ENCODE measurements around the gene MVB12B.

DNA sequence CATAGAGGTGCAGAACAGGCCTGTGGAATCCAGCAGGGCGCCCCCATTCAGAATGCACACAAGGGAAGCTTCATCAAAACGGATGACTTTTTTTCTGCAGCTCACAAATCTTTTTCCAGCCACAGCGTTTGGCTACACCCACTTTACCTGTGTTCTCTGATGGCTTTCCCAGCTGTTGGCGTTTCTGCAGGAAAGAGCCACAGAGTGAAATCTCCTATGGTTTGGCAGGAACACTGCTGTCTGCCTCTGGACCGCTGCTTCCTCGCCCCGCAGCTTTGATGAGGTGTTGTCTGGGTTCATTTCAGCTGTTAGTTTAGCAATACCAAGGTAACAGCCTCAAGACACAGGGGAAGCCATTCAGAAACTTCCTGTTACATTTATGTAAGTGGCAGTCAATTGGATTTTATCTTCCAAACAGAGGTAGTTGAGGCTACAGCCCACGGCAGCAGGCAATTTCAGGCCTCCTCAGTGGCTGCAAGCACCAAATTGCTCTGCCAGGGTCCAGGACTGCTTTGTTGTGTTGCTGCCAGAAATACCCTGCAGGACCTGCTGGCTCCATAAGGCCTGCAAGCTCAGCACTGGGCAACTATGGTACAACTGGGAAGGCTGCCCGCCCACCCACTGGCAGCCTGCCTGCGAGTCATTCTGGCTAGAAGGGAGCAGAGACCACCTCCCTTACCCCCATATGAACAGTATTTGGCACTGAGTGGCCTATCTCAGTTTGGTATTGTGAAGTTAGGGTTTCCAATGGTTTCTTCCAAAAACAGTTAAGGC lies 96.7 kb downstream of the MVB12B start:
- TF ChIP-seq EZH2 (IDR thresholded peaks at IDR 0.05) (no peak), YY1 (IDR thresholded peaks at IDR 0.05; ENCODE audit: extremely low read depth, insufficient replicate concordance, low read depth, low read length) (no peak), ZBTB33 (IDR thresholded peaks at IDR 0.05; ENCODE audit: extremely low read depth, insufficient replicate concordance, low read length) (no peak), FOSL1 (IDR thresholded peaks at IDR 0.05; ENCODE audit: low read depth) (no peak)
- TF ChIP-seq, protein P1, sequence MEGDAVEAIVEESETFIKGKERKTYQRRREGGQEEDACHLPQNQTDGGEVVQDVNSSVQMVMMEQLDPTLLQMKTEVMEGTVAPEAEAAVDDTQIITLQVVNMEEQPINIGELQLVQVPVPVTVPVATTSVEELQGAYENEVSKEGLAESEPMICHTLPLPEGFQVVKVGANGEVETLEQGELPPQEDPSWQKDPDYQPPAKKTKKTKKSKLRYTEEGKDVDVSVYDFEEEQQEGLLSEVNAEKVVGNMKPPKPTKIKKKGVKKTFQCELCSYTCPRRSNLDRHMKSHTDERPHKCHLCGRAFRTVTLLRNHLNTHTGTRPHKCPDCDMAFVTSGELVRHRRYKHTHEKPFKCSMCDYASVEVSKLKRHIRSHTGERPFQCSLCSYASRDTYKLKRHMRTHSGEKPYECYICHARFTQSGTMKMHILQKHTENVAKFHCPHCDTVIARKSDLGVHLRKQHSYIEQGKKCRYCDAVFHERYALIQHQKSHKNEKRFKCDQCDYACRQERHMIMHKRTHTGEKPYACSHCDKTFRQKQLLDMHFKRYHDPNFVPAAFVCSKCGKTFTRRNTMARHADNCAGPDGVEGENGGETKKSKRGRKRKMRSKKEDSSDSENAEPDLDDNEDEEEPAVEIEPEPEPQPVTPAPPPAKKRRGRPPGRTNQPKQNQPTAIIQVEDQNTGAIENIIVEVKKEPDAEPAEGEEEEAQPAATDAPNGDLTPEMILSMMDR (IDR thresholded peaks at IDR 0.05 in 2 of 3, conservative IDR thresholded peaks at IDR 0.05 in 1 of 3; ENCODE audit: borderline replicate concordance in 1 of 3, insufficient read depth in 1 of 3, low read depth in 2 of 3, low read length in 2 of 3): no peak

All from HCT116 (cell line).